ENCODE results near the gene RNF130.

- TF ChIP-seq CTCF (IDR thresholded peaks at IDR 0.05) (no peak), EZH2phosphoT487 (IDR thresholded peaks at IDR 0.05) (no peak), EZH2 (IDR thresholded peaks at IDR 0.05) (no peak)
Measured at GRCh38 chr5:179978792-179979191, 92.8 kb downstream of the RNF130 start.
